Tibial nerve (tissue), 3 donors: ENCODE results near the gene EPS8L1.

Experiments used
- POLR2A ChIP-seq, 2 donors: fragments of 450-650 bp; IDR thresholded peaks; one replicate each; pipeline ENCODE4 v1.6.1; 2017; ENCODE audit warnings: antibody characterized with exemption in 2 of 2, mild to moderate bottlenecking in 2 of 2, moderate library complexity in 2 of 2
- TF ChIP-seq, protein P1 (sequence below), 5 experiments: fragments of 200-600 bp in 3 of 5; fragments of 450-650 bp in 2 of 5; sonication (generic) in 3 of 5; IDR thresholded peaks; one replicate each; pipeline ENCODE4 v1.5.1; 2016 to 2019; ENCODE audit warnings: antibody characterized with exemption in 5 of 5, mild to moderate bottlenecking in 3 of 5, moderate library complexity in 2 of 5

DNA sequence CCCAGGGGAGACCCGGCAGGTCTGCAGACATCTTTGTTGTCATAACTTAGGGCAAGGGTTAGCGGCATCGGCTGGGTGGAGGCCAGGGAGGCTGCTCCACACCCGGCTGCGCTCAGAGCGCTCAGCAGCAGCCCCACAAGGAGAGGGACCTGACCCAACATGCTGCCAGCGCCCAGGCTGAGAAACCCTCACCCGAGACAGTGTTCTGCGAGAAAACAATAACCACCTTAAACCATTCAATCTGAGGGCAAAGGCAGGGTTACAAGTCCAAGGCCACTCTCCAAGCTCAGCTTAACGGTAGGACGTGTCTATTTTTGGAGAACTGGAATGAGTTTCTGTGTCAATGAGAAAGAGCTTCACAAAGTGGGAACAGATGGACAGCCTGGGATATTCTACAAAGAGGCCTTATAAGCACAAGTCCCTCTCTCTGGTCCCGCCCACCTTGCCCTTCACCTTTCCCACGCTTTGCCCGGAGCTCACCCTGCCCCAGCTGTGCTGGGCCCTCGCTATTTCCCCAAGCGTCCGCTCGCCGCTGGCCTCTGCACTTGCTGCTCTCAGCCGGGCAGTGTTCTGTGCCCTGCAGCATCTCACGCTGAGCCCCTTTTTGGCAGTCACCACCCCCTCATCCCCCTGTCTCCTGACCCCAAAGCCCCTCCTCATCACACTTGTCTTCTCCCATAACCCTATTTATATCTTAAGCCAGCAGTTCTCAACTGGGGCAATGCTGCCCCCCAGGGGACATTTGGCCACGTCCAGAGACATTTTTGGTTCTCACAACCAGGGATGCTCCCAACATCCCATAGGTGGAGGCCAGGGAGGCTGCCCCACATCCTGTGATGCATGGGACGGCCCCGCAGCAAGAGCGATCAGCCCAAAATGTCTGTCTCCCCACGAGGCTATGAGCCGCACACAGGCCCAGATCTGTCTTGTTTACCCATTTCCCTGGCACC, 24.2 kb downstream of the EPS8L1 start:
- TF ChIP-seq, protein P1, sequence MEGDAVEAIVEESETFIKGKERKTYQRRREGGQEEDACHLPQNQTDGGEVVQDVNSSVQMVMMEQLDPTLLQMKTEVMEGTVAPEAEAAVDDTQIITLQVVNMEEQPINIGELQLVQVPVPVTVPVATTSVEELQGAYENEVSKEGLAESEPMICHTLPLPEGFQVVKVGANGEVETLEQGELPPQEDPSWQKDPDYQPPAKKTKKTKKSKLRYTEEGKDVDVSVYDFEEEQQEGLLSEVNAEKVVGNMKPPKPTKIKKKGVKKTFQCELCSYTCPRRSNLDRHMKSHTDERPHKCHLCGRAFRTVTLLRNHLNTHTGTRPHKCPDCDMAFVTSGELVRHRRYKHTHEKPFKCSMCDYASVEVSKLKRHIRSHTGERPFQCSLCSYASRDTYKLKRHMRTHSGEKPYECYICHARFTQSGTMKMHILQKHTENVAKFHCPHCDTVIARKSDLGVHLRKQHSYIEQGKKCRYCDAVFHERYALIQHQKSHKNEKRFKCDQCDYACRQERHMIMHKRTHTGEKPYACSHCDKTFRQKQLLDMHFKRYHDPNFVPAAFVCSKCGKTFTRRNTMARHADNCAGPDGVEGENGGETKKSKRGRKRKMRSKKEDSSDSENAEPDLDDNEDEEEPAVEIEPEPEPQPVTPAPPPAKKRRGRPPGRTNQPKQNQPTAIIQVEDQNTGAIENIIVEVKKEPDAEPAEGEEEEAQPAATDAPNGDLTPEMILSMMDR (IDR thresholded peaks at IDR 0.05): no peak
- no peak for TF ChIP-seq POLR2A (IDR thresholded peaks at IDR 0.05)
